Renal cortical epithelial cell (primary cell): ENCODE data around the gene EML2. TPM values are rescaled to one million over a fixed set of nuclear protein-coding genes. Genes with fewer than 3 reads are reported as not detected.

Source experiments
- DNase-seq: peaks from one replicate; pipeline ENCODE4 v3.0.0-alpha.2; 2011; ENCODE audit warnings: low read depth
- total RNA-seq: library from RNA; depleted of rRNA; stranded (reverse); fragments of >200 nt; gene quantifications from 2 replicates; pipeline ENCODE4 v1.2.3, GENCODE V29; 2014

Gene EML2
- total RNA-seq, 1 donor from 2014 or later = 47.4 TPM

DNA sequence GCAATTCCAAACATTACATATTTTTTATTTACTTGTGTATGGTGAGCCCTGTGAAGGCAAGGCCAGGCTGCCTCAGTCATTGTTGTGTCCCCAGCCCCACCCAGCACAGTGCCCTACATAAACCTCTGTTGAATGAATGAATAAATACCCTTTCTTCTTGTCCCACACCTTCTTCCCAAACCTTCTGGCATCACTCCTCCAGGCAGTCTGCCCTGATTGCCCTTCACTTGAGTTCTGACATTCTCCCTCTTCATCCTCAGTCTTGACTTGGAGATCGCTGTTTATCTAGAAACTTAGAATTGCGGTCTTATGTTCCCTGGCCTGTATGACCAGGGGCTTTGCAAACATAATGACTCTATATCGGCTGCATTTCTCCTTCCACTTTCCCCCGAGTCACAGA, 49.4 kb downstream of the EML2 start:
- DNase-seq = no peak

DNA sequence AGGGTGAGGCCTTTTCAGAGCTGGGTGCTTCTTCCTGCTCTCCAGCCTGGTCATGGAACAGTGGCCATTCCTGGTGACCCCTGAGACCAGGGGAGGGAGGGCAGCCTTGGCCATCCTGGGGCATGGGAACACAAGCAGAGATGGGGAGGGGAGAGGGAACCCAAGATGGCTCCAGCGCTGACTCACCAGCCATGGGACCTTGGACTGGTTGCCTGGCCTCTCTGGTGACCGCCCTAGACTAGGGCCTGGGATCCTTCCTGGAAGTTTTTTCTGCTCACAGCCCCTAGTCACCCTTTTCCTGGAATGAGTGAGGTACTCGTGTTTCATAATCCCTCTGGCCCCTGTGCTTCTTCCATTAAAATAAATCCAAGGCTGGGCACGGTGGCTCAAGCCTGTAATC, 51.3 kb downstream of the EML2 start:
- peak; percentile 39 for DNase-seq

GRCh38 chr19:45585158-45585577, 54.0 kb downstream of the EML2 start:
- DNase-seq = no peak

DNA sequence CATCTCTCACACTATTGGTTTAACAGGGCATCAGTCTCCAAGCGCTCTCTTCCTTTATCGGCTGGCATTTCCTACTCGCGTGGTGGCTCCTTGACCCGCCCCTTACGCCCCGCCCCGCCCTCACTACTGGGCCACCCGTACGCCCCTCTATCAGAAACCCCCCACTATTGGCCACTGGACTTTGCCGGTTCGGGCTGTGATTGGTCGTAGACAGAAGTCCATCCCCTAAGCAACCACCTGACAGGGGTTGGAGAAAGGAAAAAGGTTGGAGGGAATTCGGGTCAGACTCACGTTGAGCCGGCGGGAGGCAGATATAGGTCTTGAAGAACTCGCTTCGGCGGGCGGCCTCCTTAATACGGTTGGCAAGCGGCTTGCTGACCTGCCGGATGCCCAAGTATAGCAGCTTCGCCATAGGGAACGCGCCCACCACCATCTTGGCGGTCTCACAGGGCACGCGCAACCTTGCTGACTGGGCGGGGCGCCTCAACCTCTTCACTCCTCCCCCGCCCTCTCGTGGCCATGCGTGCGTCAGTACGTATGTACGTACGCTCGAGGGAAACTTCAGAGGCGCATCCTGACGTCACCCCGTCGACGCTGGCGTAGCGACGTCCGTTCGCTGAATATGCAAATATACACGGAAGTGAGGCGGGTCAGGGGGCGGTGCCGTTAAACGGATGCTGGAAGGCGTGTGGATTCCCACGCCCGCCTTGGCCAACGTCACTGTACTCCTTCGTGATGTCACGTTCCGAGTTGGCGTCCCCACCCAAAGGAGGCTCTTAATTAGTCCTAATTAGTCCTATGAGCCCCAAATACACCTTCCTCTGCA, 54.7 kb downstream of the EML2 start, which contains the start of gene OPA3:
OPA3 (minus strand) TSS at position 471 of the 826 bp plus-strand sequence; CDS start at position 433, 38 bp downstream.
- peak; percentile 99 for DNase-seq

DNA sequence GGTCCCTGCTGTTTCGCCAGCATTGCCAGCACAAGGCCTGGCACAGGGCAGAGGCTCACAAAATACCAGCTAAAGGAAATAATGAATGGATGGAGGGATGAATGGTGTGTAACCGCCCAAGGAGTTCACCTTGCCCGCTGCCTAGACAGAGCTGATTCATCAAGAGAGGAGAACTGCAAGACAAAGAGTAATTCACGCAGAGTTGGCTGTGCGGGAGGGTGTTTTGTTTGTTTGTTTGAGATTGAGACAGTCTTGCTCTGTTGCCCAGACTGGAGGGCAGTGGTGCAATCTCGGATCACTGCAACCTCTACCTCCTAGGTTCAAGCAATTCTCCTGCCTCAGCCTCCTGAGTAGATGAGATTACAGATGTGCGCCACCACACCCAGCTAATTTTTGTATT, 57.6 kb downstream of the EML2 start:
- peak; percentile 15 for DNase-seq

DNA sequence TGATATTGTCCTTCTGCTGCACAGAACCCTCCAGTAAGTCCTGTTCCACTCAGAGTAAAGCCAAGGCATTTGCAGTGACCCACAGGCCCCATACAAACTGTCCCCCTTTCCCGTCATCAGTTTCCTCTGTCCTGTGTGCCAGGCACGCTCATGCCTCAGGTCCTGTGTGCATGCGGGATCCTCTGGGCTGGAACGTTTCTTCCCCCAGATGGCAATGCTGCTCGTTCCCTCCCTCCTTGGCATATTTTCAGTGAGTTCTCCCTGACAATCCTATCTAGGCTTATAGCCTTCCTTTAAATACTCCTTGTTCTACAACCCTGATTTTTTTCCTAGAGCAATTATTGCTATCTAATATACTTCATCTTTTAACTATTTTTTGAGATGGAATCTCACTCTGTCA, 60.3 kb downstream of the EML2 start:
- no peak for DNase-seq

- peak; percentile 96 for DNase-seq
These were observed 61.9 kb downstream of the EML2 start for GRCh38 chr19:45577111-45577905.

DNA sequence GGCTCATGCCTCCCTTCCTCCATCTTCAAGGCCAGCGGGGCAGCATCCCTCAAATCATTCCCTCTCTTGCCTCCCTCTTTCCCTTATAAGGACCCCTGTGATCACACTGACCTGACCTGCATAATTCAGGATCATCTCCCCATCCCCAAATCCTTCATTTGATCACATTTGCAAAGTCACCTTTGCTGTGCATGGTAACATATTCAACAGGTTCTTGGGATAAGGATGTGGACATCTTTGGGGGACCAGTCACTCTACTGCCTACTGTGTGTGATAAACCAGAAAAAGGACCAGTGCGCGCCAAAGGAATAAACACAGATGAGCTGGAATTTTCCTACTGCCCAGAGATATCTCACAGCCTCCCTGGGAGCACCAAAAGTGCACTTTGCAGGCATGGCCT, 62.5 kb downstream of the EML2 start:
- no peak for DNase-seq

- no peak for DNase-seq
These were observed 64.0 kb downstream of the EML2 start for GRCh38 chr19:45575216-45575615.

DNA sequence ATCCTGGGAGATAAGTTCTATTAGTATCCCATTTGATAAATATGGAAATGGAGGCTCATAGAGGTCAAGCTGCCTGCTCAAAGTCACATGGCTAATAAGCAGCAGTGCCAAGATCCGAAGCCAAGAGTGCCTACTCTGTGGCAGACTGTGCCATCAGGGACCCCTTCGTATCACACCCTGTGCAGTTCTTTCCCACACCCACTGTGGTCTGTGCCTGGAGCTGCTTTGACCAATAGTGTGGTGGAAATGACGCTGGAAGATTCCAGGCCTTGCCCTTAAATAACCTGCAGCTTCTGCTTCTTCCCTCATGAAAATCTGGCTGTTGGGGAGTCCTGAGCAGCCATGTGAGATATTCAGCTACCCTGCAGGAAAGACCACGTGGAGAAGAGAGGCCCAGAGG, 64.7 kb downstream of the EML2 start:
- peak; percentile 43 for DNase-seq

DNA sequence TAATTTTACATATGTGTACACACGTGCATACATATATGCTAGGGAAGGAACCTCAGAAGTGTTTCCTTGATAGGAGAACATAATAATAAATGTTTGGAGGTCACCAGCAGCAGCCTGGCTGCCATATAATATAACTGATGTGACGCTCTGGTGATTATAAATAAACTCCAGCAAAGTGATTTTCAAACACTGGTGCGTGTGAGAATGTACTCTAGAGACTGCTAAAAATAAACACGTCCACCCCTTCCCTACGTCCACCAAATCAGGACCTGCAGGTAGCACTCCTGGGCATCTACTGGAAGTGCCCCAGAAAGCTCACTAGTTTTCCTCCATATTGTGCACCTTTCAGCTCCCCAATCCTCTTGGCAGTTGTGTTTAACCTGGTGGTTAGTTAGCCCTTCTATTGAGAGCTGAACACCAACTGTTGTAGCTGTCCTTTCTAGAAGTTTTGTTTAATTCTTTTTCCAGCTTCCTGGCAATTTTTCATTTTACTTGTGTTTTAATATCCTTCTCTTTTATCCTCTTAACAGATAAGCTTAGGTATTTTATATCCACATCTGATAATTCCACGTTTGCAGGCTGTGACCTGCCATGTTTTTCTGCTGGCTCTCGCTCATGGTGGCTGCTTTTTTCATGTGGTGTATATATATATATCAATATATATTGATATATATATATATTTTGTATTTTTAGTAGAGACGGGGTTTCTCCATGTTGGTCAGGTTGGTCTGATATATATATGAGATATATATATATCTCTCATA, 67.6 kb downstream of the EML2 start:
- no peak for DNase-seq

DNA sequence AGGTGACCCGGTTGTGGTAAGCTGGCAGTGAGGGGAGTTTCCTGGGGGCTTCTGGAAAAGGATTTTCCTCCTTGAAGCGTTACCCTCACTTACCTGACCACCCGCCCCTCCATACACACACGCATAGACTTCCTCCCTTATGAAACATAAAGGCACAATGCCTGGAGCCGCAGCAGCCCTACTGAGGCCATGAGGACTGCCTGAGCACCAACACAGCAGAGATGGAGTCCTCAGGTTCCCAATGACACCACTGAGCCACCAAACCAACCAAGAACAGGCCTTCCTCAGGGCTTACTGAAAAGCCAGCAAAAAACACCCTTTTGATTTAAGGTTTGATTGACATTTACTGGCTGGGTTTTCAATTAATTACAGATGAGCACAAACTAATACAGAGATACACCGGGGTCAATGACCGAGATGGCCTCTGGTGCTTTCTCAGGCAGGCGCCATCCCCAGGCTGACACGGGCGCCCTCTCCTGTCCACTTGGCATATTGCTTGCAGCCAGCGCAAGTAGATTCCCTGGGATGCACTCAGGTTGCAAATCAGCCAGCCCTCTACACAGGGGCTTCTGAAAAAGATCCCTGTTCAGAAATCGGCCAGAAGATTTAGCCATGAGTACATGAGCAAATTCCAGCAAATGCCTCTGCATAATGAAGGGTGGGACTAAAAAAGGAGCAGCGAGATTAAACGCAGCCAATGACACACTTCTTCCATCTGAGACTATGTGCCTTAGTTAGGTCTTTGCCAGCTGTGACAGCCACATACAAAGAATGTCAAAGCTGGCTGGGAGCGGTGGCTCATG, 69.4 kb downstream of the EML2 start:
- peak; percentile 19 for DNase-seq

DNA sequence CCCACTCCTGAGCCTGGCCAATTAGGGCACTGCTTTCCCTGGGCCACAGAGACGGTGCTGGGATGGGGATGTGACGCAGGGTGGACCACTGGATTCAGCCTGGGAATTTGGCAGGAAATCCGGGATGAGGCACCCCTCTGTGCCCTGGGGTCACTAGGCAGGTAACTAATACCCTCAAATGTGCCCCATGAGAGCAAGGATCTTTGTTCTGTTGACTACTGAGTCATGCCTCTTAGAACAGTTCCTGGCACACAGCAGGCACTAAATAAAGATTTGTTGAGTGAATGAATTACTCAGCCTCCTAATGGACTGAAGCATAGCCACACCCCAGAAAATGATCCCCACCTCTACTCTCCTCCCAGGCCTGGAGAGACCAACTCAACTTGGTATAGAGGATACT, 70.5 kb downstream of the EML2 start:
- peak; percentile 95 for DNase-seq

DNA sequence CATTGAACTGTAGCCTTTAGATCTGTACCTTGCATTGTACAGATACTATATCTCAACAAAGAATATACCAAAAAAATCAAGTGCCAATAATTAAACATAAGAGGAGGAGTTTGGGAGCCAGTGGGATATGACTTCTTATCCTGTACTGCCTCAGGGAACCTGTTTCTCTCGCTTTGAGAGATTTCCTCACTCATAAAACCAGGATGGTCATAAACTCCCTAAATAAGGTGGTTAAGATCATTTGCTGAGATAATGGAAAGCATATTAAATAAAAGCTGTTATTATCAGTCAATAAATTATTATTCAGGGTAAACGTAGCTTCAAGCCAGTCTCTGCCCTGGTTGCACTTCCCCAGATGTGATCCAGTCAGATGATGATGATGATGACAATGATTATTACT, 71.6 kb downstream of the EML2 start:
- no peak for DNase-seq

DNA sequence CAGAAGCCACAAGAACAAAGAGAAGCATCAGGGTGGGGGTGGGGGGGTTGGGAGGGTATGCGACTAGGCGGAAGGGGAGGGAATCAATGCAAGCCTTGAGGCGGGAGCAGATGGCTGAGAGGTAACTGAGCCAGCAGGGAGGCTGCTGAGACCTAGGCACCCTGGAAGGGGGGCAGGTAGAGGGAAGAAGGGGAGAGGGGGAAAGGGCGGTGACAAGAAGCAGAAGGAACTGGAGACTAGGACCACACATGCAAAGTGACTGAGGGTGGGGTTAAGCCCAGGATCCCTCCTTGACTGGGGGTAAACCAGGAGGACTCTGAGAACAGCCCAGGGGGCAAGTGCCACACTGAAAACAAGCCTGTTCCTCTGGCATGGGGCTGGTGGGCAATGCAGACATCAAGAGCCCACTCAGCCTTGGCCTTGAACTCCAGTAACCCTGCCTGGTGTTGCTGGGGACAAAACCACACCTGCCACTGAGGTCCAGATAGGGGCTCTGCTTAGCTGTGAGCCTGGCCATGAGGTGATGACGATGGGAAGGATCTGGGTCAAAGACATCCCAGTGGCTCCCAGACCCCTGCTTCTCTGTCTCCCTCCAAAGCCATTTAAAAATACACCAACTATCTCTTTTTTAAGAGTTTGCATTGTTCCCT, 74.9 kb downstream of the EML2 start:
- DNase-seq = no peak

DNA sequence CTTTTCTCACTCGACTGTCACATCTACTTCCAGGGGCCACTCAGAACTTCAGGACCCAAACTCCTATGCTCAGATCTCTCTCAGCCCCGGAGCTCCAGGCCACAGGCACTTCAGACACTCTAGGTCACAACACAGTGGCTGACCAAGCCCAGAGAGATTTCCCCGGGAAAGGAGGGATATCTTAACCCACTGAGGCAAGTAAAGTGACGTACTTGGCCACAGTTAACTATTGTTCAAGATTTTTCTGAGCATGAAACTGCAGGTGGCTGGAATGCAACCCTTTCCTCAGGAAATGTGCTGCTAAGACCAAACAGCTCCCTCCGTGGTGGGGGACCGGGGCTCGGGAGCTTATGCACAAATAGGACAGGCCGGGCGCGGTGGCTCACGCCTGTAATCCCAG, 78.5 kb downstream of the EML2 start:
- no peak for DNase-seq

DNA sequence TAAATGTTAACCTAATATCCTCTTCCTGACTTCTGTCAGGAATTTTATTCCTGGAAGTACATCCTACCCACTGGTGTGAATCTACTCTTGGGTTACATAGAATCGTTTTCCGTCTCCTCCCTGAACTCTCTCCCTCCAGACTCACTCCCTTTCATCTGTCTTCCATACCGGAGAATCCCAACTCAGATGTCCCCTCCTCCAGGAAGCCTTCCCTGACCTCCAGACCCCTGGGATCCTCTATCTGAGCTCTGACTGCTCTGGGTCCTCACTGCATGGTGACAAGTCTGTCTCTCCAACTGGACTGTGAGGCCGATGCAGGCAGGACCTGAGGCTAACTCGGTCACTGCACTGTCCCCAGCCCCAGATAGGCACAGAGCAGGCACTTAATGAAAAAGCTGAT, 79.2 kb downstream of the EML2 start:
- no peak for DNase-seq
